Measurements from ENCODE around the gene NOS1AP.
"Not testable (repeated sequence)": the region's sequence is repeated elsewhere in the genome, so short reads cannot be mapped to it uniquely, and the experiment has no call there.

Gene NOS1AP

DNA sequence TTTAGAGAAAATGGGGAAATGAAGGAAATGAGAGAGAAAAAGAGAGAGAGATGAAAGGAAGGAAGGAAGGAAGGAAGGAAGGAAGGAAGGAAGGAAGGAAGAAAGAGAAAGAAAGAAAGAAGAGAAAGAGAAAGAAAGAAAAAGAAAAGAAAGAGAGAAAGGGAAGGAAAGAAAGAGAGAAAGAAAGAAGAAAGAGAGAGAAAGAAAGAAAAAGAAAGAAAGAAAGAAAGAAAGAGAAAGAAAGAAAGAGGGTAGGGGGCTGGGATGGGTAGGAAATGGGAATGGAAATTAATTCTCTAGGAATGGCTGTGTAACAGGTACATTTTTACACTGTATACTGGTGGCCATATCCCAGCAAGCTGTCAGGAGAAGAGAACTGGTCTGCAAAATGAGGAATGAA lies 346.7 kb downstream of the NOS1AP start:
- no peak for DNase-seq (ENCODE audit: low read depth)

DNA sequence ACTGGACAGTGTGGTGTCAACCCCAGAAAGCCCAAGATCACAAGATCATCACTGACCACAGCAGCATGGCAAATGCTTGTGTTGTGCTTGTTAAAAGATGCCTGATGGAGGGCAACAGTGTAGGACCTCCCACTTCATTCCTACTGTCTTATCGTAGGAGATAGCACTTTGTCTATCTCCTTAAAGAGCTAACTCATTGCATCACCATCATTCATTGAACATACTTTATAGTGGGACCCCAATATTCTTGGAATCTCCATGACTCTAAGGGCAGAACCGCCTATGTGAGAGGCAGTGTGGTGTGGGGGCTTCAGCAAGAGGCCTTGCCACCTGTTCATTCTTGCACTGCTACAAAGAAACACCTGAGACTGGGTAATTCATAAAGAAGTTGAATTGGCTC lies 347.4 kb downstream of the NOS1AP start:
- no peak for DNase-seq (ENCODE audit: low read depth)

DNA sequence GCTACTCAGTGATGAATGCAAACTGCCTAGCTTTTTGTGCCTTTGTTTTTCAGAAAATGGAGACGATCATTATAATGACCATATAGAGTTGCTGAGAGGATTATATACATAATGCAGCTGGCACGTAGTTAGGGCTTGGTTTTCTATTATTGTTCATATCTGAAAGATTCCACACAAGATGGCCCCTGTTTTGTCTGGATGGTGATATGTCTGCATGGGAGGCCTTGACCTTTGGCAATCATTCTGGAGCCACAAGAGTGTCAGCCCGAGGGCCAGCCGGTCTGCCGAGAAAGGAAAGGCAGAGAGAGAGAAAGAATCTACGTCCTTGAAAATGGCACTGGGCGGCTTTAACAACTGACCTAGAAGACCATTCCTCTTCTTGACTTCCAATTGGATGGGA lies 348.2 kb downstream of the NOS1AP start:
- DNase-seq (ENCODE audit: low read depth), result no peak

DNA sequence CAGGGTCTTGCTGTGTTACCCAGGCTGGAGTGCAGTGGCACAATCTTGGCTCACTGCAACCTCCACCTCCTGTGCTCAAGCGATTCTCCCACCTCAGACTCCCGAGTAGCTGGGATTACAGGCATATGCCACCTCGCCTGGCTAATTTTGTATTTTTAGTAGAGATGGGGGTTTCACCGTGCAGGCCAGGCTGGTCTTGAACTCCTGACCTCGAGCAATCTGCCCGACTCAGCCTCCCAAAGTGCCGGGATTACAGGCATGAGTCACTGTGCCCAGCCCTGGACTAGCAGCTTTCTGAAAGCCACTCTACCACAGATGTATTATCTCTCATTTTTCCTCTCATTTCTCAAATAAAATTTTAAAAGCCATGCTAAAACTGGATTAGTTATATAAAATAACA lies 349.1 kb downstream of the NOS1AP start:
- not testable (repeated sequence) for DNase-seq (ENCODE audit: low read depth)

DNA sequence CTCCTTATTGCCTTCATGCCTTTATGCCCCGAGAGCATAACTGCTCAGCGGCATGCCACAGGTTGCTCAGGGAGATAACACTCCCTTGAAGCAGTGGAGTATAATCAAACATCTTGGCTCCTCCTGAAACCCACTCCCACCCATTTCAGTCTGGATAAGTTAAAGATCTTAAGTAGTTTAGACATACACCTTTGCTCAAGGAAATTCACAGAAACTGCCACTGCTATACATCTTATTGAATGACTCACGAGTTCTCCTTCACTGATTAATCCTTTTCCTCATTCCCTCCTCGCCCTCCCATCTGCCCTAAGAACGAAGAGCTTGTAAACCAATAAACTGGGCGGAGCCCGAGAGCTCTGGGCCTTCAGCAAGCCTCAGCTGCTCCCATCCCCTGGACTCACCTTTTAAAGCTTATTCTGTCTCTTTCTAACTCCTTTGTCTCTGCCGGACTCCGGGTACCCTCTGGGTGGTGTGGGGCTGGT lies 350.0 kb downstream of the NOS1AP start:
- not testable (repeated sequence) for DNase-seq (ENCODE audit: low read depth)
